WI38 (cell line): Measurements from ENCODE around the gene FAM117B.

Source experiments
- H3K4me3 ChIP-seq: 2 replicates; pipeline ENCODE4 v1.5.1; 2011; ENCODE audit warnings: low read depth, mild to moderate bottlenecking, control low read depth, low read length
- TF ChIP-seq, protein P1 (sequence below): IDR thresholded peaks from 2 replicates; pipeline ENCODE4 v1.5.1; 2012; ENCODE audit warnings: low read depth, mild to moderate bottlenecking, control low read depth, low read length

Gene FAM117B

DNA sequence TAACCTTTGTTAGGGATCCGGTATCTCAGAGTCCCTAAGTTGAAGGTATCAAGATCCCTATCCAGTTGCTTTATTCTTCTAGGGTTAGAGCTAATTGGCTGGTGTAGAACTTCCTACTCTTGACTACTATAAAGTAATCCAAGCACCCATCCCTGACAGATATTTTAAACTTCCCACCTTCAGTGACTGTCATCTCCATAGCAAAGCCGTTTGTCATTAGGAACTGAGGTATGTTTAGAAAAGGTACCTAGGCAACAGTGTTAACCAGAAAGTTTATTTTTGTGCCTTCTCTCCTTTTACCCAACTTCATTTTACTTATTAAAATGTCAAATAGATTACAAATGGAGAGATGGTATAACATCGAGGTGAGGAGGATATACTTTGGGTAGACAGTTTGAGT lies 4.5 kb downstream of the FAM117B start:
- H3K4me3 ChIP-seq = no peak overlapping the region
- TF ChIP-seq, protein P1, sequence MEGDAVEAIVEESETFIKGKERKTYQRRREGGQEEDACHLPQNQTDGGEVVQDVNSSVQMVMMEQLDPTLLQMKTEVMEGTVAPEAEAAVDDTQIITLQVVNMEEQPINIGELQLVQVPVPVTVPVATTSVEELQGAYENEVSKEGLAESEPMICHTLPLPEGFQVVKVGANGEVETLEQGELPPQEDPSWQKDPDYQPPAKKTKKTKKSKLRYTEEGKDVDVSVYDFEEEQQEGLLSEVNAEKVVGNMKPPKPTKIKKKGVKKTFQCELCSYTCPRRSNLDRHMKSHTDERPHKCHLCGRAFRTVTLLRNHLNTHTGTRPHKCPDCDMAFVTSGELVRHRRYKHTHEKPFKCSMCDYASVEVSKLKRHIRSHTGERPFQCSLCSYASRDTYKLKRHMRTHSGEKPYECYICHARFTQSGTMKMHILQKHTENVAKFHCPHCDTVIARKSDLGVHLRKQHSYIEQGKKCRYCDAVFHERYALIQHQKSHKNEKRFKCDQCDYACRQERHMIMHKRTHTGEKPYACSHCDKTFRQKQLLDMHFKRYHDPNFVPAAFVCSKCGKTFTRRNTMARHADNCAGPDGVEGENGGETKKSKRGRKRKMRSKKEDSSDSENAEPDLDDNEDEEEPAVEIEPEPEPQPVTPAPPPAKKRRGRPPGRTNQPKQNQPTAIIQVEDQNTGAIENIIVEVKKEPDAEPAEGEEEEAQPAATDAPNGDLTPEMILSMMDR = no peak

- no peak overlapping the region for H3K4me3 ChIP-seq
- TF ChIP-seq, protein P1 = no peak
Measured at GRCh38 chr2:202642567-202642966, 7.8 kb downstream of the FAM117B start.

- no peak overlapping the region for H3K4me3 ChIP-seq
- TF ChIP-seq, protein P1 = no peak
Measured at GRCh38 chr2:202643012-202643858, 8.5 kb downstream of the FAM117B start.

DNA sequence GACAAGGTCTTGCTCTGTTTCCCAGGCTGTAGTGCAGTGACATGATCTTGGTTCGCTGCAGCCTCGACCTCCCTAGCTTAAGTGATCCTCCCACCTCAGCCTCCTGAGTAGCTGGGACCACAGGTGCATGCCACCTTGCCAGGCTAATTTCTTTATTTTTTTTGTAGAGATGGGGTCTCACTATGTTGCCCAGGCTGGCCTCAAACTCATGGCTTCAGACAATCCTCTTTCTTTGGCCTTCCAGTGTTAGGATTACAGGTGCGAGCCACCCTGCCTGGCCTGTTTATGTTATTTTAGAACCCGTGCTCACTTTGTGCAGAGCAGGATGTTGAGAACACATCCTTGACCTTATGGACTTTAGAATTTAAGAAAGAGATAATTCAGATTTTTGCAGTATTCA lies 17.4 kb downstream of the FAM117B start:
- TF ChIP-seq, protein P1 = no peak
- no peak overlapping the region for H3K4me3 ChIP-seq

- TF ChIP-seq, protein P1 = no peak
- no peak overlapping the region for H3K4me3 ChIP-seq
Measured at GRCh38 chr2:202653890-202654289, 19.1 kb downstream of the FAM117B start.

DNA sequence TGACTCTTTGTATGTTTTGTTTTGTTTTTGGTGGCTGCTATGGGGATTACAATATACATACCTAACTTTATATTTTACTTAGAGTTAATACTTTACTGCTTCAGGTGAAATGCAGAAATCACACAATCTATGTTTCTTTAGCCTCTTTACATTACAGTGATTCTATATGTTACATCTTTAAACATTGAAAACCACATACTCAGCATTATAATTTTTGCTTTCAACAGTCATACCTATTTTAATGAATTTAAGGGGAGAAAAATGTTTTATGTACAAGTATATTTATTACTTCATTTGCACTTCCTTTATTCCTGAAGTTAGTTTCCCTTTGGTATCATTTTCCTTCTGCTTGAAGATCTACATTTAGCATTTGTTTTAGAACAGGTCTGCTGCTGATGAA lies 23.1 kb downstream of the FAM117B start:
- no peak overlapping the region for H3K4me3 ChIP-seq
- TF ChIP-seq, protein P1 = no peak

DNA sequence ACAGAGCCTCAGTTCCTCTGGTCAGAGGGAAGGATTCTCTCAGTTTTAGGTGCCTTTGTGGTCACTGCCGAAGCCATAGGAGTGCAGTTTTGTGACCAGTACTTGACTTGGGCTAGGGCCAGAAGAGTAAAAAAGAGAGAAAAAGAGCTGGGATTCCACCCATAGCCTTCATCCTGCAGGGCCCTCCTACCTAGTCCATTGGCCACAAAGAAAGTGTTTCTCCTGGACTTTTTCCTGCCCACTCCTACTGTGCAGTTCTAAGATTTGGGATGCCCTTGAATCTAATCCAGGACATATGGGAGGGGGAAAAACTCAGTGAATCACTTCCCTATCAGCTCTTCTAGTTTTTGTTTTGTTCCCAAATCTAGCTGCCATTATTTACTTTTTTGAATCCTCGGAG lies 26.0 kb downstream of the FAM117B start:
- no peak overlapping the region for H3K4me3 ChIP-seq
- TF ChIP-seq, protein P1 = no peak
